ENCODE measurements around the gene SLCO6A1.
A peak's percentile ranks its signal among the peaks of the same experiment; 100 is the strongest.

The SLCO6A1 gene

GRCh38 chr5:102481054-102481715 lies 17.6 kb downstream of the SLCO6A1 start:
- ChIA-PET POLR2A (no interaction called here), CTCF (no interaction called here)
- TF ChIP-seq CTCF (IDR thresholded peaks at IDR 0.05; ENCODE audit: control extremely low read depth, extremely low read depth, low read depth, missing control alignments) = no peak
- DNase-seq (ENCODE audit: extremely low spot score) = no peak

DNA sequence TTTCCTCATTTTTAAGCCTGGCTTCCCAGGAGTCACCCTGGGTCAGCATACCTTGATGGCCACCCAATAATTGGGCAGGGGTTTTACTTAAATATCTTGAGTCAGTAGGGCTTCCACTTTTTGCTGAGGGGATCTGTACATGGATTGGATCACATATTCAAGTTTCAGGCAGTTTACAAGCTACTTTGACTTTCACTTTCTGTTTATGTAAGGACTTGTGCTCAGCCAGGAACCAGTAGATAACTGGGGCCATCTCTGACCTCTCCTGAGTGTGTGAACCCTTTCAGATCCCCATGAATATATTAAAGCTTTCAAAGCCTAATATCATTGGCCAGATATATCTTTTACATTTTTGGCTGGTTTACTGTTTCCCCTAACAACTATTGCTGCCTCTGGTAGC lies 45.1 kb downstream of the SLCO6A1 start:
- POLR2A ChIA-PET = no interaction called here
- TF ChIP-seq CTCF (IDR thresholded peaks at IDR 0.05; ENCODE audit: control extremely low read depth, extremely low read depth, low read depth, missing control alignments) = no peak
- peak; percentile 22 for DNase-seq (ENCODE audit: extremely low spot score)
- CTCF ChIA-PET = no interaction called here

DNA sequence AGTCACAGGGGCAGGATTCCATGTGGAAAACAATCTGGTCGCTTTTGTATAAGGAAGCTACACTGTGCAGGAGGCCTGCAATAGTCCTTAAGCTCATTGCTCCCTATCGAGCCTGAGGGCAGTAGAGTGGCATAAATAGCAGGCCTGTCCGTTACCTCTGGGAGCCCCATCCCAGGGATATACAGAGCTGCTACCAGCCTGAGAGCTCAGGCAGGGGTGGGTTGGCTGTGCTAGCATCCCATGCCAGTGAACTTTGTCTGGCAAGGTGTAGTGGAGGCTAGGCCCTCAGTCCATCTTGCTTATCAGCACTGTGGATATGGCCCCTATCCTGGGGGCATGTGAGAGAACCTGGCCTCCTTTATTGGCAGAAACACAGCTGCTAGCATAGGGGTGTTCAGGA lies 47.7 kb downstream of the SLCO6A1 start:
- no peak for TF ChIP-seq CTCF (IDR thresholded peaks at IDR 0.05; ENCODE audit: control extremely low read depth, extremely low read depth, low read depth, missing control alignments)
- POLR2A ChIA-PET = no interaction called here
- CTCF ChIA-PET = interaction anchor here (1.0 to 2.2 kb wide), 4 partner anchors 10 to 773 kb away, joined by 3 to 11 read pairs (median 4); no protein-coding TSS in a partner anchor
- no peak for DNase-seq (ENCODE audit: extremely low spot score)

DNA sequence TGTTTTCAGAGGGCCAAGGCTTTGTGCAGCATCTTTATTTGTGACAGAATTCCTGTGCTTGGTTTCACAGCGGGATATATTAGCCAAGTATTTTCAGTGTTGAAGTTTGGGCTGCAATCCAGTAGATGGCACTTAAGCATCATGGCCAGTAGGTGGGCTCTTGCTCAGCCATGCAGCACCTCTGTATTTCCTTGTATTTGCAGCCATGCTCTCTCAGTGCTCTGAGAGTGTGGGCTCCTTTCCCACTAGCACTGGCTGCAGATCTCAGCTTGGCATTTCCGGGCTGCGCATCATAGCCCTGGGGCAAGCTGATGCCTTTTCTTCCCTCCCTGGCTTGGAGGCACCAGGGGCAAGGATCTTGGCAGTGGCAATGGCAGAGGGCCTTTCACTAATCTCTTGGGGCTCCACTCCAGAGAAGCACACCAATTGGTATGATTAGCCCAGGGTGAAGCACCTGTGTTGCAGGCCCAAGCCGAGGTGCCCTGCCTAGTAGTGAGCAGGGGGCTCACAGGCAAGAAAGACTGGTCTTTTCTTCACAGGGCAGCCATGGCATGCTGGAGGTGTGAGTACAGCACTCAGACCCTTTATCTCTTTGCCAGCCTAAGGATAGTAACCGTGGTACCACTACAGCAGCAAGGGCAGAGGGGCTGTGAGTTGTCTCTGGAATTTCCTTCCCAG lies 48.3 kb downstream of the SLCO6A1 start:
- peak; percentile 3 for TF ChIP-seq CTCF (IDR thresholded peaks at IDR 0.05; ENCODE audit: control extremely low read depth, extremely low read depth, low read depth, missing control alignments)
- CTCF ChIA-PET = interaction anchor here (1.0 to 2.2 kb wide), 3 partner anchors 11 to 17 kb away, joined by 3 to 11 read pairs (median 5); no protein-coding TSS in a partner anchor
- POLR2A ChIA-PET = no interaction called here
- no peak for DNase-seq (ENCODE audit: extremely low spot score)

DNA sequence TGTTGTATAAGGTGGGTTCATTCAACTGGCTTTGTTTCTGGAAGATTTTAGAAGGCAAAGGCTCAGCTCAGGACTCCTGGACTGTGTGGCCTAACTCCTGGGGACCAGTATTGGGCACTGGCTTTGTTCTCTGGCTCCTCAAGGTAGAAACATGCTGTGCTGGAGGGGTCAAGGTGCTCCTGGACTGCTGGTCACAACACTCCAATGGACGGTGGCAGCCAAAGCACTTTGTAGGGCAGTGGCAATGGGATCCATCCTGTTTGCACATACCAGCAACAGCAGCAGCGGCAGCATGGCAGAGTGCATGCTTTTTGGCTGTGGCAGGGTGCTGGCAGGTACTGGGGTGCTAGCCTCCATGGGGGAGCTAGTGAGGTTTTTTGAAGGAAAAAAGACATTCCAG lies 65.3 kb downstream of the SLCO6A1 start:
- no peak for DNase-seq (ENCODE audit: extremely low spot score)
- ChIA-PET POLR2A (no interaction called here), CTCF (interaction anchor here (1.0 kb wide), 1 partner anchor 19 kb away, joined by 3 read pairs; no protein-coding TSS in a partner anchor)
- TF ChIP-seq CTCF (IDR thresholded peaks at IDR 0.05; ENCODE audit: control extremely low read depth, extremely low read depth, low read depth, missing control alignments) = no peak

DNA sequence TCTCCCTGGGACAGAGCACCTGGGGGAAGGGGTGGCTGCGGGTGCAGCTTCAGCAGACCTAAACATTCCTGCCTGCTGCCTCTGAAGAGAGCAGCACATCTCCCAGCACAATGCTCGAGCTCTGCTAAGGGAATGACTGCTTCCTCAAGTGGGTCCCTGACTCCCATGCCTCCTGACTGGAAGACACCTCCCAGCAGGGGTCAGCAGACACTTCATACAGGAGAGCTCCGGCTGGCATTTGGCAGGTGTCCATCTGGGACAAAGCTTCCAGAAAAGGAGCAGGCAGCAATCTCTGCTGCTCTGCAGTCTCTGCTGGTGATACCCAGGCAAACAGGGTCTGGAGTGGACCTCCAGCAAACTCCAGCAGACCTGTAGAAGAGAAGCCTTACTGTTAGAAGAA lies 77.2 kb downstream of the SLCO6A1 start:
- ChIA-PET CTCF (interaction anchor here (1.3 kb wide), 1 partner anchor 13 kb away, joined by 3 read pairs; no protein-coding TSS in a partner anchor), POLR2A (no interaction called here)
- no peak for DNase-seq (ENCODE audit: extremely low spot score)
- no peak for TF ChIP-seq CTCF (IDR thresholded peaks at IDR 0.05; ENCODE audit: control extremely low read depth, extremely low read depth, low read depth, missing control alignments)
